Measurements from ENCODE around the gene RAD52.
A peak's percentile ranks its signal among the peaks of the same experiment; 100 is the strongest.

The RAD52 gene

GRCh38 chr12:912466-913235, 36.8 kb downstream of the RAD52 start:
- DNase-seq: no peak

GRCh38 chr12:911191-911826, 38.2 kb downstream of the RAD52 start:
- DNase-seq: peak; percentile 96

- no peak for DNase-seq
These were observed 39.1 kb downstream of the RAD52 start for GRCh38 chr12:910416-910815.

GRCh38 chr12:909861-910260, 39.6 kb downstream of the RAD52 start:
- peak; percentile 13 for DNase-seq

- peak; percentile 22 for DNase-seq
These were observed 41.9 kb downstream of the RAD52 start for GRCh38 chr12:907413-908185.

- DNase-seq: peak; percentile 49
These were observed 43.4 kb downstream of the RAD52 start for GRCh38 chr12:906062-906585.

GRCh38 chr12:905261-906031, 44.0 kb downstream of the RAD52 start:
- DNase-seq: peak; percentile 61

- peak; percentile 81 for DNase-seq
These were observed 45.5 kb downstream of the RAD52 start for GRCh38 chr12:904010-904414.

GRCh38 chr12:903055-903454, 46.4 kb downstream of the RAD52 start:
- DNase-seq: no peak

GRCh38 chr12:902581-902980, 46.9 kb downstream of the RAD52 start:
- DNase-seq: no peak

- DNase-seq: no peak
These were observed 52.1 kb downstream of the RAD52 start for GRCh38 chr12:897386-897785.

GRCh38 chr12:896031-896430, 53.5 kb downstream of the RAD52 start:
- no peak for DNase-seq

GRCh38 chr12:894226-894625, 55.3 kb downstream of the RAD52 start:
- peak; percentile 35 for DNase-seq

GRCh38 chr12:886206-886605, 63.3 kb downstream of the RAD52 start:
- DNase-seq: no peak

GRCh38 chr12:885701-886100, 63.8 kb downstream of the RAD52 start:
- DNase-seq: no peak

- no peak for DNase-seq
These were observed 64.6 kb downstream of the RAD52 start for GRCh38 chr12:884746-885414.

- no peak for DNase-seq
These were observed 68.8 kb downstream of the RAD52 start for GRCh38 chr12:880656-881055.

- DNase-seq: no peak
These were observed 69.9 kb downstream of the RAD52 start for GRCh38 chr12:879641-880040.

GRCh38 chr12:873954-874353, 75.5 kb downstream of the RAD52 start:
- DNase-seq: peak; percentile 7

- DNase-seq: no peak
These were observed 79.1 kb downstream of the RAD52 start for GRCh38 chr12:870378-870777.

- peak; percentile 16 for DNase-seq
These were observed 80.8 kb downstream of the RAD52 start for GRCh38 chr12:868722-869121.

GRCh38 chr12:867905-868304, 81.6 kb downstream of the RAD52 start:
- DNase-seq: no peak

Data from hematopoietic multipotent progenitor cell treated with erythropoietin and hydrocortisone succinate and interleukin-3 and kit ligand, for 4 days (in vitro differentiated cells).